Vagina (tissue), 2 donors: Measurements from ENCODE around the gene YPEL1.

ENCODE experiments used
- CTCF ChIP-seq, 3 experiments: fragments of 450-650 bp in 2 of 3; fragments of 200-600 bp in 1 of 3; sonication (generic) in 1 of 3; IDR thresholded peaks; one replicate each; pipeline ENCODE4 v1.5.1; 2017 to 2019; ENCODE audit warnings: antibody characterized with exemption in 3 of 3, mild to moderate bottlenecking in 2 of 3, moderate library complexity in 2 of 3
- POLR2A ChIP-seq, 2 donors: fragments of 450-650 bp; IDR thresholded peaks; one replicate each; pipeline ENCODE4 v1.6.1; 2017; ENCODE audit warnings: antibody characterized with exemption in 2 of 2, mild to moderate bottlenecking in 2 of 2, moderate library complexity in 2 of 2

- TF ChIP-seq CTCF (IDR thresholded peaks at IDR 0.05) (no peak), POLR2A (IDR thresholded peaks at IDR 0.05) (no peak)
Observed at GRCh38 chr22:21739828-21740377, 4.3 kb upstream of the YPEL1 start.
